Stomach (tissue), 4 donors: ENCODE measurements around the gene OXLD1.

Experiments
- CTCF ChIP-seq, 7 experiments: fragments of 450-650 bp in 4 of 7; fragments of 200-600 bp in 3 of 7; sonication (generic) in 3 of 7; IDR thresholded peaks; one replicate each; pipeline ENCODE4 v1.5.1; 2016 to 2019; ENCODE audit warnings: antibody characterized with exemption in 7 of 7, control low read depth in 2 of 7, mild to moderate bottlenecking in 1 of 7
- EP300 ChIP-seq: sonication (generic); formaldehyde crosslinking; IDR thresholded peaks from one replicate; pipeline ENCODE4 v1.6.1; 2017; ENCODE audit warnings: antibody characterized with exemption
- POLR2A ChIP-seq, 4 donors: fragments of 450-650 bp; IDR thresholded peaks; one replicate each; pipeline ENCODE4 v1.6.1; 2016; ENCODE audit warnings: antibody characterized with exemption in 4 of 4, control low read depth in 2 of 4, mild to moderate bottlenecking in 1 of 4, moderate library complexity in 1 of 4
- POLR2AphosphoS5 ChIP-seq, 3 donors: sonication (generic); formaldehyde crosslinking; IDR thresholded peaks; one replicate each; pipeline ENCODE4 v1.6.1; 2016; ENCODE audit warnings: antibody characterized with exemption in 3 of 3

GRCh38 chr17:81648013-81648706, 18.2 kb downstream of the OXLD1 start:
- TF ChIP-seq EP300 (no peak), POLR2A (IDR thresholded peaks at IDR 0.05) (no peak), CTCF (IDR thresholded peaks at IDR 0.05) (no peak), POLR2AphosphoS5 (IDR thresholded peaks at IDR 0.05) (no peak)
